Kidney capillary endothelial cell (primary cell): Measurements from ENCODE around the gene SLC48A1.
A peak's percentile ranks its signal among the peaks of the same experiment; 100 is the strongest.

Source experiments
- DNase-seq: peaks from one replicate; pipeline ENCODE4 v3.0.0-alpha.2; 2018; ENCODE audit warnings: low spot score

Gene SLC48A1

GRCh38 chr12:47773062-47773857 lies at the start of gene SLC48A1:
TSS of gene SLC48A1 (plus strand) at chr12:47773238. CDS start at chr12:47773305, 67 bp downstream.
- DNase-seq = peak; percentile 68

- DNase-seq = no peak
Measured at GRCh38 chr12:47725091-47725772, 47.8 kb upstream of the SLC48A1 start, which contains the start of gene ENDOU. TSS of gene ENDOU (minus strand) at chr12:47725490. CDS start at chr12:47725413, 77 bp downstream.

GRCh38 chr12:47725893-47726292 lies 47.1 kb upstream of the SLC48A1 start:
- no peak for DNase-seq

GRCh38 chr12:47729233-47729632 lies 43.8 kb upstream of the SLC48A1 start:
- DNase-seq = no peak

- no peak for DNase-seq
Measured at GRCh38 chr12:47730341-47730744, 42.7 kb upstream of the SLC48A1 start.

GRCh38 chr12:47731723-47732122 lies 41.3 kb upstream of the SLC48A1 start:
- no peak for DNase-seq

GRCh38 chr12:47732504-47732903 lies 40.5 kb upstream of the SLC48A1 start:
- DNase-seq = no peak

- DNase-seq = no peak
Measured at GRCh38 chr12:47733142-47733541, 39.9 kb upstream of the SLC48A1 start.

GRCh38 chr12:47734725-47735480 lies 38.1 kb upstream of the SLC48A1 start:
- DNase-seq = no peak

- no peak for DNase-seq
Measured at GRCh38 chr12:47735649-47736048, 37.4 kb upstream of the SLC48A1 start.

GRCh38 chr12:47736216-47736615 lies 36.8 kb upstream of the SLC48A1 start:
- no peak for DNase-seq

- DNase-seq = no peak
Measured at GRCh38 chr12:47736877-47737676, 36.0 kb upstream of the SLC48A1 start.

GRCh38 chr12:47737936-47738594 lies 35.0 kb upstream of the SLC48A1 start:
- DNase-seq = no peak

GRCh38 chr12:47739297-47739696 lies 33.7 kb upstream of the SLC48A1 start:
- DNase-seq = no peak

GRCh38 chr12:47739979-47740378 lies 33.1 kb upstream of the SLC48A1 start:
- DNase-seq = no peak

GRCh38 chr12:47740606-47741339 lies 32.3 kb upstream of the SLC48A1 start:
- no peak for DNase-seq

- peak; percentile 62 for DNase-seq
Measured at GRCh38 chr12:47741340-47741703, 31.7 kb upstream of the SLC48A1 start.

- DNase-seq = no peak
Measured at GRCh38 chr12:47742253-47742825, 30.7 kb upstream of the SLC48A1 start.

GRCh38 chr12:47743311-47743860 lies 29.7 kb upstream of the SLC48A1 start:
- no peak for DNase-seq
